GM12873 (cell line): ENCODE measurements around the gene CCDC27.

Experiments
- TF ChIP-seq, protein P1 (sequence below): IDR thresholded peaks from 2 replicates; pipeline ENCODE4 v1.5.1; 2012; ENCODE audit warnings: low read depth, mild to moderate bottlenecking, moderate library complexity, low read length, control low read depth; ENCODE audit not compliant: insufficient read depth; ENCODE audit errors: missing control alignments

CCDC27 gene

DNA sequence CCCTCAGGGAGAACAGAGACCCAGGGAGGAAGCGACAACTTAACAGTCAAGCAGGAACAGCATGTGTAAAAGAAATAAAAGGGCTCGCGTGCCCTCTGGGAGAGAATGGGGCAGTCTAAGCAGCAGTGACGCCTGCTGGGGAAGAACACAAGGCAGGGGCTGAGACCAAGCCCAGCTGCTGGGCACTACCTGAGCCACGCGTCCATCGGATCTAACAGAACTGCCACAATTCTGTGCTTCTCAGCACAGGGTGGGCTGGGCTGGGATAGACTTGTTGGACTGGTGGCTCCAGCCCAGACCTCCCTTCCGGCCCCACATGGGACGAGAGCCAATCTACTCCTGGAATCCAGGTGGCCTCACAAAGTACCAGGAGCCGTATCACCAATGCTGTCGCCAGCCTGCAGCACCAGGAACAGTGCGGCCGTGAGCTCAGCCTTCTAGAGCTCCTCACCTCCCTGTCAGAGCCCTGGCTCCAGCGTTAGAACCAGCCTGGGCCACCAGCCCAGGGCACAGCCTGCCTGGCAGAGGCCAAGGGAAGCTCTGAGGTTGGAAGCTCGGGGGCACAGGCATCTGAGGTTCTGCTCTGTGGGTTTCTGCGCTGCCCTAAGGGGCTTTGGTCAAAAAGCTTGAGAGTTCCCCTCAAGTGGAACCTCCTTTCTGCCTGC lies 36.6 kb downstream of the CCDC27 start:
- TF ChIP-seq, protein P1, sequence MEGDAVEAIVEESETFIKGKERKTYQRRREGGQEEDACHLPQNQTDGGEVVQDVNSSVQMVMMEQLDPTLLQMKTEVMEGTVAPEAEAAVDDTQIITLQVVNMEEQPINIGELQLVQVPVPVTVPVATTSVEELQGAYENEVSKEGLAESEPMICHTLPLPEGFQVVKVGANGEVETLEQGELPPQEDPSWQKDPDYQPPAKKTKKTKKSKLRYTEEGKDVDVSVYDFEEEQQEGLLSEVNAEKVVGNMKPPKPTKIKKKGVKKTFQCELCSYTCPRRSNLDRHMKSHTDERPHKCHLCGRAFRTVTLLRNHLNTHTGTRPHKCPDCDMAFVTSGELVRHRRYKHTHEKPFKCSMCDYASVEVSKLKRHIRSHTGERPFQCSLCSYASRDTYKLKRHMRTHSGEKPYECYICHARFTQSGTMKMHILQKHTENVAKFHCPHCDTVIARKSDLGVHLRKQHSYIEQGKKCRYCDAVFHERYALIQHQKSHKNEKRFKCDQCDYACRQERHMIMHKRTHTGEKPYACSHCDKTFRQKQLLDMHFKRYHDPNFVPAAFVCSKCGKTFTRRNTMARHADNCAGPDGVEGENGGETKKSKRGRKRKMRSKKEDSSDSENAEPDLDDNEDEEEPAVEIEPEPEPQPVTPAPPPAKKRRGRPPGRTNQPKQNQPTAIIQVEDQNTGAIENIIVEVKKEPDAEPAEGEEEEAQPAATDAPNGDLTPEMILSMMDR, result no peak

DNA sequence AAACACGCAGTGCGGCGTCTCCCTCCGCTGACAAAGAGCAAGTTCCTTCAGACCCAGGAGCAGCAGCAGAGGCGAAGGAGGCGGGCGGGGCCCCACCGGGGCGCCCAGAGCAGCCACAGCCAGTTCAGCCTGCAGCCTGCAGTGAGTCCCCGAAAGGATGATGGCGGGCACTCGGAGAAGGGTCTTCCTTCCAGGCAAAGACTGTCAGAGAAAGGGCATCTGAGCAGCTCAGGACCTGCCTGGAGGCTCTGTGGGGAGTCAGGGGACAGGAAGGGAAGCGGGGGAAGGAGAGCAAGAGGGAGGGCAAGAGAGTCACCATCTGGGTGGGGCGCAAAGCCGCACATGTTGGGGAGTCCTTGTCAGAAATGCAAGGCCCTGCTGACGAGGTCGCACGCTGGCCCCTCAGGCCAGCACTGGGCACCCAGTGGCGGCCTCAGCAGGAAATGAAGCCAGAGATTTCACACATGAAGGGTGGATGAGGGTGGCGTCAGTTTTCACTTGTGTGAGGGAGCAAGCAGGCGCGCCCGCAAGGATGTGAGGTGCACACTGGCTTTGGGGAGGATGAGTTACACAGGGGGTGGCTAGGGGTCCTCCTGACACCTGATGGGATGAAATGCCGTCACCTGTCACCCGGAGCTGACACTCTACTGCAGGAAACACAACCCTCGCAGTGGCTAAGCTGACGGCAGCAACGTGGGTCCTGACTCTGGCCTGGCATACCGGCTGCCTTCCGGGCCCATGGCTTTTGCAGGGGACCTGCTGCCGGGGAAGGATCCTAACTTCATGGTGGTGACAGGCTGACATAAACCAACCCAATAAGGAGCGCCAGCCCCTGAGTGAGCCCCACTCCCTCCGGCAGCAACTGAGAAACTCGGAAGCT lies 37.4 kb downstream of the CCDC27 start:
- TF ChIP-seq, protein P1, result no peak

DNA sequence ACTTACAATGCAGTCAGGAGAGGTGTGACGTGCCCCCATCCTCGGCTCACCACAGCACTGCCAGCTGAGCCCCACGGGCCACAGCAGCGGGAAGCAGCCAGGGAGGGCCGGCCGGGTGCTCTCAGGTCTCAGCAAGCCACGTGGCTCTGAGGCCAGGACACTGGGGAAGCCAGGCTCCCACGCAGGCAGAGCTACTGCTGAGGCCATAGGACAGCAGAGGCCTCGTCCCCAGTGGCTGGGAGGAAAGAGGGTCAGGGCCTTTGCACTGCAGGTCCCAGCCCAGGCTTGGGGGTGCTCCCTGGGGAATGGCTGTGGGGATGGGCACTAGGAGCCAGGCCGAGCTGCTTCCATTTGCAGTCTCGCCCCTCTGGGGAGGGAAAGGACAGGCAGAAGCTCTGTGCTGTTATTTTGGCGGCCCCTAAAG lies 38.3 kb downstream of the CCDC27 start:
- TF ChIP-seq, protein P1, result no peak

DNA sequence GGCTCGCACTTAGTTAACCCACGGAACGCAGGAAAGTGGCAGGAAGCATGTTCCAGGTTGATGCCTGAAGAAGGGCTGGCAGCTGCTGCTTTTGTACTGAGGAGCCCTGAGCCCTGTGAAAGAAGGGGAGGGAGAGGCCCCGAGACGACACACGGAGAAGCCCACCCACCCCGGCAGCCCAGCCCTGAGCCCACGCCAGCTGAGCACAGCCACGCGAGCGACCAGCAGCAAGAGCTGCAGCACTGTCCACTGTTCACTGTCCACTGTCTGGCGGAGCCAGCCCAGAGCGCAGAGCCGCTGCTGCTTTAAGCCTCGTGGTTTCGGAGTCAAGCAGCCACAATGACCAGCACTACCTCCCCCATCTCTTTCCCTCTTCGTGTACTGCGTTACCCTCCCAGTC lies 38.7 kb downstream of the CCDC27 start:
- TF ChIP-seq, protein P1, result no peak

DNA sequence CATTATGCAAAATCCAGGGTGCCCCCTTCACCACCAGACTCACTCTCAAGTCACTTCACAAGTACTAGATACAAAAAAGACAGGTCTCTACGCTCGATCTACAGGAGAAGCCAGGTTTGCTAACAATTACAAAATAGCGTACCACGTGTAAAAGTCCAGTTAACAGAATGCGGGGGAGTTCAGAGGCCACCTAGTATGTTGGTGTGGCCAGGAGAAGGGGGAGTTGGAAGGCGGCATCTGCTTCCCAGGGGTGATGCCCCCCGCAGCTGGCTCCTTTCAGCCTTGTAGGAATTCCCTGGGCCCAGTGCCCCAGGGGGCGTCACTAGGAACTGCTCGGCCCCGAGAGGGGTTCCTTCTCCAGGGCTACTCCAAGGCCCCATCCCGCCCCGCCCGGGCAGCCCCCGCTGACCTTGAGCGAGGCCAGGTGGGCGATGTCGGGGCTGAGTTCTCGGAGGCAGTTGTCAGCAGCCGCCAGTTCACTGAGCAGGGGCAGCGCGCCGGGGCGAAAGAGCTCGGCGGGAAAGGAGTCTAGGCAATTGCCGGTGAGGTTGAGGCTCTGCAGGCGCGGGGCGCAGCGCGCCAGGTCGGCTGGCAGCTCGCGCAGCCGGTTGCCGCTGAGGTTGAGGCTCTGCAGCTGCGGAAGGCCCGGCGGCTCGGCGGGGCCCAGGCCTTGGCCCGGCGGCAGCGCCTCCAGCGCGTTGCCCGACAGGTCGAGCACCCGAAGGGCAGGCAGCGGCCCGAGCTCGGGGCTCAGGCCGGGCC lies 43.4 kb downstream of the CCDC27 start:
- TF ChIP-seq, protein P1, result no peak

DNA sequence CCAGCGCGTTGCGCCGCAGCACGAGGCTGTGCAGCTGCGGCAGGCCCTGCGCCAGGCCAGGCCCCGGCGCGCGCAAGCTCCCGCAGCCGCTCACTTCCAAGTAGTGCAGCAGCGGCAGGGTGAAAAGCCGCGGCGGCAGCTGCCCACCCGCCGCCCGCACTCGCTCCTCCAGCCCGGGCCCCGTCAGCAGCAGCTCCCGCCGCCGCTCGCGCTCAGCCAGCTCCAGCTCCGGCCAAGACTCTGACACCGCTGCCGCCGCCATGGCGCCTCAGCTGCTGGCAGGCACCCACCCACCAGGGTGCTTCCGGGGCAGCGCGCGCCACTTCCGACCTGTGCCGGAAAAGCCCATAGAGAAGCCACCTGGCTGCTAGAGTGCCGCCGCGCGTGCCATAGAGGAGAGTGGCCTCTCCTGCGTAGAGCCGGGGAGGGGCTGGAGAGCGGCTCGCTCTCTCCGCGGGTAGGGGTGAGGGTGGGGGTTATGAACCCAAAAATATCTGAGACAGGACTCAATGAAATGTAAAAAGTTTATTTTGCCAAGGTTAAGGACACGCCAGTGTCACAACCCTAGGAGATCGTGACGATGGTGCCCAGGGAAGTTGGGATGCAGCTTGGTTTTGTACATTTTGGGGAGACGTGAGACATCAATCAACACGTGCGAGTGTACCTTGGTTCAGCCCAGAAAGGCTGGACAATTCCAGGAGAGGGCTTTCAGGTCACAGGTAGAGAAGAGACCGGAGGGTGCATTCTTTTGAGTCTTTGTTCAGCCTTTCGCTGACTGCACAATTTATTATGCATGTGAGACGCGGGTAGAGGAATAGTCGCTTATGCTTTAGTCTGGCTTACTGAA lies 44.2 kb downstream of the CCDC27 start, which contains the start of gene LRRC47:
TSS of gene LRRC47 (minus strand) at position 284 of the 847 bp plus-strand sequence. CDS start at position 262, 22 bp downstream.
- TF ChIP-seq, protein P1, result no peak
